ENCODE results near the gene ACP7.
"Not testable (repeated sequence)": the region's sequence is repeated elsewhere in the genome, so short reads cannot be mapped to it uniquely, and the experiment has no call there.

Gene ACP7

GRCh38 chr19:39060171-39060570 lies 24.0 kb upstream of the ACP7 start:
- no peaks in the 10 kb centered on the region for H3K9me3 ChIP-seq (ENCODE audit: insufficient read depth, low read length, severe bottlenecking)
- TF ChIP-seq CTCF (IDR thresholded peaks at IDR 0.05; ENCODE audit: borderline replicate concordance, extremely low read depth, low read length, poor library complexity, severe bottlenecking) (no peak), EZH2 (IDR thresholded peaks at IDR 0.05; ENCODE audit: borderline replicate concordance, low read depth, low read length, severe bottlenecking) (no peak)
- no peak overlapping the region for H3K4me2 ChIP-seq (ENCODE audit: insufficient read depth, low read length)
- no peaks in the 10 kb centered on the region for H3K27me3 ChIP-seq (ENCODE audit: insufficient read depth, low read length, poor library complexity)
- no peak for DNase-seq
- no peak for ATAC-seq (ENCODE audit: insufficient read depth, low read depth)
- no peak overlapping the region for H2AFZ ChIP-seq (ENCODE audit: low read depth, low read length)
- no peaks in the 10 kb centered on the region for H3K79me2 ChIP-seq (ENCODE audit: insufficient read depth, low read length)
- H3K36me3 ChIP-seq (ENCODE audit: insufficient read depth, low read length) = no peaks in the 10 kb centered on the region
- H3K4me1 ChIP-seq (ENCODE audit: insufficient read depth, low read length) = no peaks in the 10 kb centered on the region
- no peak overlapping the region for H3K4me3 ChIP-seq (ENCODE audit: low read depth in 1 of 2, low read length in 2 of 2)
- H4K20me1 ChIP-seq (ENCODE audit: insufficient read depth, low read length) = no peaks in the 10 kb centered on the region
- no peak overlapping the region for H3K27ac ChIP-seq (ENCODE audit: low read length)
- no peak overlapping the region for H3K9ac ChIP-seq (ENCODE audit: low read depth, low read length)

GRCh38 chr19:39064405-39064804 lies 19.8 kb upstream of the ACP7 start:
- H3K36me3 ChIP-seq (ENCODE audit: insufficient read depth, low read length) = no peaks in the 10 kb centered on the region
- no peaks in the 10 kb centered on the region for H3K27me3 ChIP-seq (ENCODE audit: insufficient read depth, low read length, poor library complexity)
- H3K4me2 ChIP-seq (ENCODE audit: insufficient read depth, low read length) = no peak overlapping the region
- H3K9ac ChIP-seq (ENCODE audit: low read depth, low read length) = no peak overlapping the region
- DNase-seq (no peak), ATAC-seq (ENCODE audit: insufficient read depth, low read depth) (no peak)
- no peak overlapping the region for H3K27ac ChIP-seq (ENCODE audit: low read length)
- H3K4me1 ChIP-seq (ENCODE audit: insufficient read depth, low read length) = no peaks in the 10 kb centered on the region
- H3K9me3 ChIP-seq (ENCODE audit: insufficient read depth, low read length, severe bottlenecking) = no peaks in the 10 kb centered on the region
- TF ChIP-seq EZH2 (IDR thresholded peaks at IDR 0.05; ENCODE audit: borderline replicate concordance, low read depth, low read length, severe bottlenecking) = no peak
- no peak for TF ChIP-seq CTCF (IDR thresholded peaks at IDR 0.05; ENCODE audit: borderline replicate concordance, extremely low read depth, low read length, poor library complexity, severe bottlenecking)
- no peak overlapping the region for H3K4me3 ChIP-seq (ENCODE audit: low read depth in 1 of 2, low read length in 2 of 2)
- H3K79me2 ChIP-seq (ENCODE audit: insufficient read depth, low read length) = no peaks in the 10 kb centered on the region
- no peaks in the 10 kb centered on the region for H4K20me1 ChIP-seq (ENCODE audit: insufficient read depth, low read length)
- H2AFZ ChIP-seq (ENCODE audit: low read depth, low read length) = no peak overlapping the region

- H3K4me3 ChIP-seq (ENCODE audit: low read depth in 1 of 2, low read length in 2 of 2) = no peak overlapping the region
- H2AFZ ChIP-seq (ENCODE audit: low read depth, low read length) = no peak overlapping the region
- no peak for DNase-seq
- TF ChIP-seq EZH2 (IDR thresholded peaks at IDR 0.05; ENCODE audit: borderline replicate concordance, low read depth, low read length, severe bottlenecking) (no peak), CTCF (IDR thresholded peaks at IDR 0.05; ENCODE audit: borderline replicate concordance, extremely low read depth, low read length, poor library complexity, severe bottlenecking) (no peak)
- ATAC-seq (ENCODE audit: insufficient read depth, low read depth) = no peak
- no peaks in the 10 kb centered on the region for H3K79me2 ChIP-seq (ENCODE audit: insufficient read depth, low read length)
- H4K20me1 ChIP-seq (ENCODE audit: insufficient read depth, low read length) = no peaks in the 10 kb centered on the region
- no peaks in the 10 kb centered on the region for H3K36me3 ChIP-seq (ENCODE audit: insufficient read depth, low read length)
- H3K4me1 ChIP-seq (ENCODE audit: insufficient read depth, low read length) = no peaks in the 10 kb centered on the region
- H3K4me2 ChIP-seq (ENCODE audit: insufficient read depth, low read length) = no peak overlapping the region
- H3K9ac ChIP-seq (ENCODE audit: low read depth, low read length) = no peak overlapping the region
- no peak overlapping the region for H3K27ac ChIP-seq (ENCODE audit: low read length)
- H3K27me3 ChIP-seq (ENCODE audit: insufficient read depth, low read length, poor library complexity) = no peaks in the 10 kb centered on the region
- no peaks in the 10 kb centered on the region for H3K9me3 ChIP-seq (ENCODE audit: insufficient read depth, low read length, severe bottlenecking)
These were observed 18.2 kb upstream of the ACP7 start for GRCh38 chr19:39065928-39066327.

- H3K4me2 ChIP-seq (ENCODE audit: insufficient read depth, low read length) = no peak overlapping the region
- ATAC-seq (ENCODE audit: insufficient read depth, low read depth) (no peak), DNase-seq (no peak)
- H4K20me1 ChIP-seq (ENCODE audit: insufficient read depth, low read length) = no peaks in the 10 kb centered on the region
- no peak overlapping the region for H3K9ac ChIP-seq (ENCODE audit: low read depth, low read length)
- no peaks in the 10 kb centered on the region for H3K9me3 ChIP-seq (ENCODE audit: insufficient read depth, low read length, severe bottlenecking)
- TF ChIP-seq CTCF (IDR thresholded peaks at IDR 0.05; ENCODE audit: borderline replicate concordance, extremely low read depth, low read length, poor library complexity, severe bottlenecking) (no peak), EZH2 (IDR thresholded peaks at IDR 0.05; ENCODE audit: borderline replicate concordance, low read depth, low read length, severe bottlenecking) (no peak)
- H3K79me2 ChIP-seq (ENCODE audit: insufficient read depth, low read length) = no peaks in the 10 kb centered on the region
- H3K27ac ChIP-seq (ENCODE audit: low read length) = no peak overlapping the region
- no peaks in the 10 kb centered on the region for H3K27me3 ChIP-seq (ENCODE audit: insufficient read depth, low read length, poor library complexity)
- H3K4me1 ChIP-seq (ENCODE audit: insufficient read depth, low read length) = no peaks in the 10 kb centered on the region
- no peak overlapping the region for H3K4me3 ChIP-seq (ENCODE audit: low read depth in 1 of 2, low read length in 2 of 2)
- H2AFZ ChIP-seq (ENCODE audit: low read depth, low read length) = no peak overlapping the region
- no peaks in the 10 kb centered on the region for H3K36me3 ChIP-seq (ENCODE audit: insufficient read depth, low read length)
These were observed 17.1 kb upstream of the ACP7 start for GRCh38 chr19:39067104-39067503.

- not testable (repeated sequence) for H3K4me2 ChIP-seq (ENCODE audit: insufficient read depth, low read length); H3K9ac ChIP-seq (ENCODE audit: low read depth, low read length); H3K4me1 ChIP-seq (ENCODE audit: insufficient read depth, low read length); H3K27ac ChIP-seq (ENCODE audit: low read length); H3K27me3 ChIP-seq (ENCODE audit: insufficient read depth, low read length, poor library complexity); ATAC-seq (ENCODE audit: insufficient read depth, low read depth); H2AFZ ChIP-seq (ENCODE audit: low read depth, low read length); H3K36me3 ChIP-seq (ENCODE audit: insufficient read depth, low read length); H3K79me2 ChIP-seq (ENCODE audit: insufficient read depth, low read length); H4K20me1 ChIP-seq (ENCODE audit: insufficient read depth, low read length); H3K9me3 ChIP-seq (ENCODE audit: insufficient read depth, low read length, severe bottlenecking); H3K4me3 ChIP-seq (ENCODE audit: low read depth in 1 of 2, low read length in 2 of 2)
- peak; percentile 8 for DNase-seq
These were observed 15.9 kb upstream of the ACP7 start for GRCh38 chr19:39068259-39068658.
